HG03196 (cell line): ENCODE results near the gene SNED1.
"Not testable (repeated sequence)": the region's sequence is repeated elsewhere in the genome, so short reads cannot be mapped to it uniquely, and the experiment has no call there.

Source experiments
- ATAC-seq: cut with Tn5 transposase; IDR thresholded peaks from one replicate; pipeline ENCODE4 v1.9.1; 2021; ENCODE audit not compliant: unreplicated experiment

Gene SNED1

DNA sequence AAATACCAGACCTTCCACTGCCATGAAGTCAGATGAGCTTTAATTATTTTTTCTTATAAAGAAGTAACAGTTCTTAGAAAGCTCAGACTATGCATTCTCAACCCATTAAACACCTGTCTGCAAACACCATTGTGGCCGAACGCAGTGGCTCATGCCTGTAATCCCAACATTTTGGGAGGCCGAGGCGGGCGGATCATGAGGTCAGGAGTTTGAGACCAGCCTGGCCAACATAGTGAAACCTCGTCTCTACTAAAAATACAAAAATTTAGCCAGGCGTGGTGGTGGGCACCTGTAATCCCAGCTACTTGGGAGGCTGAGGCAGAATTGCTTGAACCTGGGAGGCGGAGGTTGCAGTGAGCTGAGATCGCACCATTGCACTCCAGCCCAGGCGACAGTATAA is 106.2 kb downstream of the SNED1 start:
- ATAC-seq: not testable (repeated sequence)

DNA sequence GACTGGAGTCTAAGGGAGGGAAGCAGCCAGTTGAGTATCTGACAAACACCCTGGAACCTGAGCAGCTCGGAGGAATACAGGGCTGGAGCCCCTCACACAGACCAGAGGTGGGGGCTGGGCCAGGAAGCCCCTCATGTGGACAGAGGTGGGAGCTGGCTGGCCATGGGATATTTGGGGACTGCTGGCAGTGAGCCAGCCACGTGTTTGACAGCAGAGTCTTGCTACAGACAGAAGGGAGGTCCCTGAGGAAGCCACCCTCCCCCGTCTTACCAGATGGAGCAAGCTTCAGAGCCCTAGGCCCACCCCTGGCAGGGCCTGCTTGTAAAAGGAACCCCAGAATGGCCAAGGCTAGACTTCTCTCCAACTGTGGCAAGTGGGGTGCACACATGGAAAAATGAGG is 107.2 kb downstream of the SNED1 start:
- no peak for ATAC-seq

DNA sequence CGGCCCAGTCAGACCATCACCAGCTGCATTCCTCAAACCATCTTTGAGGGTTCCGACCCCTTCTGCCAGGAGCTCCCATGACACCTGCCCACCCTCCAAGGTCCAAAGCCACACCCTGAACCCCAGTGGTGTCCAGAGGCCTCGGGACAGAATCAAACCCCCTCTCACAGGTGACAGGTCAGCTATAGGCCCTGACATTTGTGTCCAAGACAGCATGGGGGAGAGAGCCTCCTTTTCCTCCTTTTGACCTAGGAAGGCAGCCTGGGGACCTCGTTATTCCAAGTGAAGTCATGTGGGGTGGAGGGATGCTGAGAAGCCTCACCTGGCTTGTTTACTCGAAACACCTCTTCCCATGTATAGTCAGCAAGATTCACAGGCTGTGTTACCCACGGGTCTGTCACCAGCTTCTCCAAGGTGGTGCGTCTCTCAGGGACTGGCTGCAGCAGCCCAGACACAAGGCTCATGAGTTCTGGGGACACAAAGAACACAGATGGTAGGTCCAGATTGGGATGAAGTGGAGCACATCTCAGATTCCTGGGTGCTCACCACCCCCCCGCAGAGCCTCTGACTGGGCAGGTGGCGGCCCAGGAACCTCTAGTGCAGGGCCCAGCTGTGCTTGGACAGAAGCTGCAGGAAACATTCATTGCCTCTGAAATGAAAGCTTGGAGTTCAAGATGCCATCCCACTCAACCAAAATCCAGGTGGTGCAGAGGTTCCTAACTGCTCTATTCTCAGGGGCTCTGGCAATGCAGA is 108.8 kb downstream of the SNED1 start:
- no peak for ATAC-seq

DNA sequence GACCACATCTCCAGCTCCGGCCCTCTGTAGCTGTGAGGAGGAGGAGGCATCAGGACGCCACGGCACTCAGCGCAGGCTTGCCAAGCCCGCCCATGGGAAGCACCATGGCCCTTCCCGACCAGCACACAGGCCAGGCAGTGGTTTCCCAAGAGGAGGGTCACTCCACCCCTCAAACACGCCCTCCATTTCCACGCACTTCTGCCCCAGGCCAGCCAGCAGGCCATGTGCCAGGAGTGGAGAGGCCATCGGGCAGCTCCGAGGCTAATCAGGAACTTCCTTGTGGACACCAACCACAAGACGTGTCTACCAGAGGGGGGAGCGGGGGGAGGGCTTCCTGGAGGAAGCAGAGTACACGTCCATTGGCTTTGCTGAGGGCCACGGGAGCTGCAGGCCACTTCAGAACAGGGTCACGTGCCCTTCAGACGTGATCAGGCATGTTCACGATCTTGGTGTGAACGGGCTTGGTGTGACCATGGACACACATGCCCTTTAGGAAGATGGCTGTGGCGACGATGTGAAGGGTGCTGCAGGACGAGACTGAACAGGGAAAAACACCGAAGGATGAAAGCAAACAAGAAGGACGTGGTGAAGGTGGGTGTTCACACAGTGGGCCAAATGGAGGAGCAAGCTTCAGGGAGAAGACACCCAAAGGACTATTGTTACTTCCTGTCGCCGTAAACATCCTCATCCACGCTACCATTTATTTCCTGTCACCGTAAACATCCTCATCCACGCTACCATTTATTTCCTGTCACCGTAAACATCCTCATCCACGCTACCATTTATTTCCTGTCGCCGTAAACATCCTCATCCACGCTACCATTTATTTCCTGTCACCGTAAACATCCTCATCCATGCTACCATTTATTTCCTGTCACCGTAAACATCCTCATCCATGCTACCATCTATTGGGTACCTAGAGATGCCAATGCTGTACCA is 110.1 kb downstream of the SNED1 start:
- ATAC-seq: no peak

DNA sequence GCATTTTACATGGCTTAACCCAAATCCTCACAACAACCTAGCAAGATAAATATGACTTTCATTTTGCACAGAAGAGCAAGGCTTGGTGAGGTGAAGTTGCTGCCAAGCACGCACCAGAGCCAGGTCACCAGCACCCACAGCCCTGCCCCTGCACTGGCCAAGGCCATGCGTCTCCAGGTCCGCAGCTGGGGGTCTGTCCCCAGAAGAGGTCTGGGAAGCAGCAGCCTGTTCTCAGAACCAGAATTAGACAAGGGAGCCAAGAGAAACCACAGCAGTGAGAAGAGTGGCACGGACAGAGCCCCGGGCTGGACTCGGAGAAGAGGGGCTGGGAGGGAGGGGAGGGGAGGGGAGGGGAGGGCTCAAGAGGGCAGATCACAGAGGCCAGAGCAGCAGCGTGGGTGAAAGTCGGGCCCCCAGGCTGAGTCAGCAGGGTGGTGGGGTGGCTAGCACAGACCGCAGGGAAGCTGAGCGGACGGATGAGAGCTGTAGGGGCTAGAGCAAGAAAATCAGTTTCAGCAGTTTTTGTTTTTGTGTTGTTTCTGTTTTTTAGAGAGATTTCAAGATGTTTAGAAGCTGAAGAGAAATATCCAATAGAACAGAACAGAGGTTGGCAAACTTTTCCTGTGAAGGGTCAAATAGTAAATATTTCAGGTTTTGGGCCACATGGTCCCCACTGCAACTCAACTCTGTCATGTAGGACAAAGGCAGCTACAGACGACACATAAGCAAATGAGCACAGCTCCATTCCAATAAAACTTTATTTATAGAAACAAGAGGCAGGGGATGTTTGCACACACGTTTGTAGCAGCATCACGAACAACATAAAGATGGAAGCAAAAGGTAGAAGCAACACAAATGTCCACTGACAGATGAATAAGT is 111.0 kb downstream of the SNED1 start:
- ATAC-seq: no peak

DNA sequence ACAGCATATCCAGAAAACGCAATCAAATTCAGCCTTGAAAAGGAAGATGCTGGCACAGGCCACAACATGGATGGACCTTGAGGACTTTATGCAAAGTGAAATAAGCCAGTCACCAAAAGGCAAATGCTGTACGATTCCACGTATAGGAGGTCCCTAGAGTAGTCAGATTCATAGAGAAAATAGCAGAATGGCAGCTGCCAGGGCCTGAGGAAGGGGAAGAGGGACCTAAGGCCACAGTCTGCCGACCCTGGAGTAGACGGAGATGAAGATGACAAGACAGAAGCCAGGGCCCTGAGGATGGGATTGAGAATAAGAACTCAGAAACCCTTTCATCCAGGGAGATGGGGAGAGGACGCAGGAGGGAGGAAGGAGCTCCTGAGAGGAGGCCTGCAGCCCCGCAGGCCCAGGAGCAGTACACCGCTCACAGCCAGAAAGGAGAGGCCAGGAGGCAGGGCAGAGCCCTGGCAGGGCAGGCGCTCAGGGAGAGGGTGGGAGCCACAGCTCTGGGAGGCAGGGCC is 111.7 kb downstream of the SNED1 start:
- no peak for ATAC-seq

DNA sequence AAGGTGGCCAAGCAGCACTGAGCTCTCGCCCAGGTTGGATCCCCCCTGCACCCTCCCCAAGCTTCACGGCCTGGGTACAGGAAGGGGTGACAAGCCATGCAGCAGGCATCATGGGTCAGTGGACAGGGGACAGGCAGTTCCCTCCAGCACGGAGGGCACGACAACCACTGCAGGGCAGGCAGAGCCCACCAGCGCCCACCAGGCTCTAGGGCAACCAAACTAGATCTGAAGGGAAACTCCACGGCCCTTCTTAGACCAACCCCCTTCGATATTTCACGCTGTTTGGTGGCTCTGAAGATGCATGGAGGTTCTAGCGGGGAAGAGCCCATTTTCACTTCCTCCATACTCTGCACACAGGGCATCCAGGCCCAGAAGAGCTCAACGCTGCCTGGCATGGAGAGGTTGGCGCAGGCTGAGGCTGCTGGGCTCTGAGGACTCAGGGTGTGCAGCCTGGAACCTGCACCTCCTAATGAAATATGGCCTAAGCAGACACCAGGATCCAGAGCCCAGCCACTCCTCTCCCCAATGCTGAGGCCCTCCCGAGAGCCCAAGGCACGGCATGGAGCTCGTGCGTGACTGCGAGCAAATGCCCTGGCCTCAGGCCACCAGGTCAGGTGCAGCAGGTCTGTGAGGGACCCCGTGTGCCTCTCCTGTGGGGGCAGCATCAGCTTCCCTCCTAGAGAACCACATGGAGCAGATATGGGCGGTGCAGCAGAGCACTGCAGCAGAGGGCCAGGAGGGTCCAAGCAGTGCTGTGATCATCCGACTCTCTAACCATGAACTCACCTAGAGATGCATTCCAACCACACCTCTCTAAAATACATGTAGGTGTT is 112.4 kb downstream of the SNED1 start:
- peak; percentile 38 for ATAC-seq

DNA sequence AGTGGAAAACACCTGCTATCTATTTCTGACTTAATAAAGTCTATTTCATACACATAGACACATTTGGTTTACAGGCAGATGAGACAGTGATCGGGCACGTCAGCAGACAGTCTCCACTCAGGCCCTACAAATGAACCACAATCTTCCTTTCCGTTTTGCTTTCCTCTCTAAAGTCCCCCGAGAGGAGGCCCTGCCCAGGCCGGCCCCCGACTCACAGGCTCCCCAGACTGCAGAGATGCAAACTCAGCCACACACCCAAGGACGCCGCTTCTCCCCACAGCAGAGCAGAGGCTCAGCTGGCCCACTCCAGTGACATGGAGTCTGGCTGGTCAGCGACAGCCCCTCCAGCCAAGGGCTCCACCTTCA is 113.0 kb downstream of the SNED1 start:
- peak; percentile 36 for ATAC-seq

DNA sequence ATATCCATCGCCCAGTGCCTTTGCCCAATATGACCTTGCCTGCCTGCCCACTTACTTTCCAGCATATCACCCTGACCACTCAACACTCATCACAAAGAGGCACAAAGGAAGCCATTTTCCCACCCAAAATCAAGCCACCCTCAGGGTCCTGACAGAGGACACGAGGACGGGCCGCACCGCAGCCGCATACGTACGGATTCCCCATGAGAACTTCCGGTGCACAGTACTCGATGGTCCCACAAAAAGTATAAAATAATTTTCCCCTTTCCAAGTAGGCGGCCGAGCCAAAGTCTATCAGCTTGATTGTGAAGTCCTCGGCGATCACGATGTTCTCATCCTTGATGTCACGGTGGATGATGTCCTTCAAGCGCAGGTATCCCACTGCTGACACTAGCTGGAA is 113.6 kb downstream of the SNED1 start:
- ATAC-seq: no peak

DNA sequence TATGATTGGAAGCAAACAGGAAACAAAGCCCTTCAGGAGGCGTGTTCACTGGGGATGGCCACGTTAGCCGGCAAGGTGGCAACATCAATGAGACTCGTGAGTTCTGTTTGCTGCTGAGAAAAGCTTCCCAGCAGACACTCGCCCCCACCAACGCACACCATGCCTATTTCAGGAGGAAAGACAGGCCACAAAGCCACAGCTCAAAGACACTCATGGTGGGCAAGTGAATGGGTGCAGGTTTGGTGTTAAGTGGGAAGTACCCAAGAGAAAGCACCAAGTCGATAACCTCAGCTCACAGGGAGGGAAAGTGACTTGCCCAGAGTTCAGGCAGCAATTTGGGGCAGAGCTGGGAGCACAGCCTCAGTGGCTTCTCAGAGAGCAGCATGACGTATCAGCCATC is 114.2 kb downstream of the SNED1 start:
- ATAC-seq: no peak

DNA sequence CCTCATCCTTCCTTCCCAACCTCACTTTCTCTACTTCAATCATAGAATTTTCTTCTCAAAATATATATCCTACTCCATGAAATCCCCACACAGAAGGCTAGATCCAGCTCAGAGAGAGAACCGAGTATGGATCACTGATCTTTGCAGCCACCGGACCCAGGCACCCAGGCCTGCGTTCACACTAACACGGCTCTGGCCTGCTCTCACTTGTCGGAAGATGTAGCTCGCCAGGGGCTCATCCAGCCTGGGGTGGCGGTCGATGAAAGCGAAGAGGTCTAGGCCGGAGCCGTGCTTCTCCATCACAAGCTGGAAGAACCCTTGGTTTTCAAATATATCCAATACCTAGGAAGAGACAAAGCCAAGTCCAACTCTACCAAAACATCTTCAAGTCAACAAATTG is 116.4 kb downstream of the SNED1 start:
- no peak for ATAC-seq

DNA sequence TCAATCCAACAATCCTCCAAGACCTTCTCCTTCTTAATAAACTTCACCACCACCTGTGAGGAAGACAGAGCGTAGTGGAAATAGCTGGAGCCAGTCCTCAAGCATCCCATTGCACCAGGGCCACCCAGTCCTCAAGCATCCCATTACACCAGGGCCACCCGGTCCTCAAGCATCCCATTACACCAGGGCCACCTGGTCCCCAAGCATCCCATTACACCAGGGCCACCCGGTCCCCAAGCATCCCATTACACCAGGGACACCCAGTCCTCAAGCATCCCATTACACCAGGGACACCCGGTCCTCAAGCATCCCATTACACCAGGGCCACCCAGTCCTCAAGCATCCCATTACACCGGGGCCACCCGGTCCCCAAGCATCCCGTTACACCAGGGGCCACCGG is 116.9 kb downstream of the SNED1 start:
- no peak for ATAC-seq

DNA sequence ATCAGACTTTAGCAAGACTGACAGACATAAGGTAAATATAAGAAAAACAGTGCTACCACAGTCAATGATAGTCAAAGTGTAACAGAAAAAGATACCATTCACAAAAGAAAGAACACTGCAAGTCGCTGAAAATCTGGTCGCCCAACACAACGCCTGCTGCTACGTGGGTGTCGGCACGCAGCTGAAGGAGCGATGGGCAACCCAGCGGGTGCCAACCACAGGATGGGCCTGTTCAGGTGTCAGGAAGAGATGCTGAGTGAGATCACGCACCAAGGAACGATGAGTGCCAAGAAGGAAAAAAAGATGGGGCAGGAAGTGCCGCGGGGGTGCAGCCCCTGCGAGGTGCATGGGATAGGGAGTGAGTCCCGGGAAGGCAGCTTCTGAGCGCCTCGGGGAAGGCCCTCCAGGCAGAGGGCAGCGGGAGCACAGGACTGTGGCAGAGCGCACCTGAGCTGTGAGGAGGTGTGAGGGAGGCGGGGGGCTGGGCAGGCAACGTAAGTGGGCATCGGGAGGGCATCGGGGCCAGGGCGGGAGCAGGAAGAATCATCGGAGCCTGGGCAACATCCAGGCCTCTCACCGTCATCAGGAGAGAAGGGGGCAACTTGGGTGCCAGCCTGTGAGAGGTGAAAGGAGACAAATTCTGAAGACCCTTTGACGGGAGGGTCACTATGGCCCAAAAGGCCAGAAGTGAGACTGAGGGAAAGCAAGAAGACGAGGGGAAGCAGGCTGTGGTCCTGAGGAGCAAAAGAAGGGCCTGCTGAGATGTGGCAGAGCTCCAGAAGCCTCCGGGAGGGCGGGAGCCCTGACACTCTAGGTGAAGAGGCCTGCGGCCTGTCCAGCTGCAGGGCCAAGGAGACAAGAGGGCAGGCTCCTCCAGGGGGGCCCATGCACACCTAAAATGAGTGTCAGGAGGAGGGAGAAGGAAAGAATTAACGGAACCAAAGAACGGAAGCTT is 118.5 kb downstream of the SNED1 start:
- no peak for ATAC-seq

DNA sequence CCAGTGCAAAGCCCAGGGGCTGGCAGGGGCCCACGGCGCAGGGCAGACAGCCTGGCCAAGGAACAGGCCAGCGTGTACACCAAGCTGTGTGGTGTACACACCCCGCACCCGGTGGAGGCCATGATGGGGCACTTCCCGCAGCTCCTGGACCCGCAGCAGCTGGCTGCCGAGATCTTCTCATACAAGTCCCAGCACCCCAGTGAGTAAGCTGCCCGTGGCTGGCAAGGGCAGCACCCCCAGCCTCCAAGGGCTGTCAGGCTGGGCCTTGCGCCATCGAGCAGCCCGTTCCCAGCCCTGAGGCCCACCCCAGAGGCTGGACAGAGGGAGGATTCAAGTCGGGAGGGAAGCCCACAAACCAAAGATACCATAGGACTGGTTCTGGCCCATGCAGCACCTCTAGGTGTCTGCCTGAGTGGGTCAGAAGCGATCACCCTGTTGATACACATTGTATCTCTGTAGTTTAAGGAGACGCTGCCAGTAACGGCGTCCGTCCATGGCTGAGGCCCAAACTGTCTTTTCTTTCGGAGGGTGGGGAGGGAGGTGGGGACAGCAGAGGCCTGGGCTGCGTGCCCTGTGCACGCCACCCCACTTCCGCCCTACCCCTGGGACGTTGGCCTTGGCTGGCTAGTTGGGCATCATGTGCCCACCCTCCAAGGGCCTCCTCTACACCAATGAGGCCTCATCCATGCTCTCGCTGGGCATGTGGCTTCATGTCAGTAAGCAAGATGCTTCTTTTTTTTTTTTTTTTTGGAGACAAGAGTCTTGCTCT is 120.5 kb downstream of the SNED1 start:
- ATAC-seq: no peak

DNA sequence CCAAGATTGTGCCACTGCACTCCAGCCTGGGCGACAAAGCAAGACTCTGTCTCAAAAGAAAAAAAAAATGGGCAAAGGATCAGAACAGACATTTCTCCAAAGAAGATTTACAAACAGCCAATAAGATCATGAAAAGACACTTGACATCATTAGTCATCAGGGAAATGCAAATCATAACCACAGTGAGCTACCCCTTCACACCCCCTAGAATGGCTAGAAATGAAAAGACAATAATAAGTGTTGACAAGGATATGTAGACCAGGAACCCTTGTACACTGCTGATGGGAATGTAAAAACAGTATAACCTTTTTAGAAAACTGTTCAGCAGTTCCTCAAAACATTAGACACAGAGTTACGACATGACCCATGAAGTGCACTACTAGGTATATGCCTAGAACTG is 122.0 kb downstream of the SNED1 start:
- ATAC-seq: no peak

DNA sequence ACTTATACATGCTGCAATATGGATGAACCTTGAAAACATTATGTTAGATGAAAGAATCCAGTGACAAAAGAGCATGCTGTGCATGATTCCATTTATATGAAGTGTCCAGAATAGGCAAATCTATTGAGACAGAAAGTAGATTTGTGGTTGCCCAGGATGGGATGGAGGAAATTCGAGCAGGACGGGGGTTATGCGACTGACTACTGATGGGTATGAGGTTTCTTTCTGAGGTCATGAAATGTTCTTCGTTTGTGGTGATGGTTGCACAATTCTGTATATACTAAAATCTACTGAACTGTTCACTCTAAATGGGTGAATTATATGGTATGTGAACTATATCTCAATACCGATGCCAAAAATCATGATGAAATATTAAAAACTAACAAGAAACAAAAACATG is 122.6 kb downstream of the SNED1 start:
- no peak for ATAC-seq

DNA sequence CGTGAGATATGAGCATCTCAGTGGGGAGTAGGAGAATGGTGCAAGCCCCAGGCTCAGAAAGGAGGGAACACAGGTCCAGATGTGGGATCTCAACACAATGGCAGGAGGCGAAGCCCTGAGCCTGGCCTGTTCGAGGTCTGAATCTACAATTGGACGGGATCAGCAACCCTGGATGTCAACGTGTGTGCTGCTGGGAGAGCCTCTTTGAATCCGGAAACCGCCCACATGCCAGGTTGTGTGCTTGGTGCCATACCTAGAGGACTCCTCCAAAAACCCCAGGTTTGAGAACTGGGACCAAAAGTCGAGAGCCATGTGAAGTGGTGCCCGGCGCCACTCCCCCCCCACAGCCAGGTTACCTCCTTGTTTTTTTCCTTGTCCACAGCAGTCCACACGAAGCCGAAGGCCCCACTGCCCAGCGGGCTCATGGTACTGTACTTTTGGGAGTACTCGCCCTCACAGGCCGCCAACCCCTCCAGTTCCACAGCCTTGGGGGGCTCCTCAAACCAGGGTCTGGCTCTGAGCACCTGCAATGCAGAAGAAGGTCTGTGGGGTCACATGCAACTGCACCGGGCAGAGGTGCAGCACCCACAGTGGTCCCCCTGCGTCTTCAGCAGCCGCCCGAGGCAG is 124.1 kb downstream of the SNED1 start:
- no peak for ATAC-seq
